ENCODE results near the gene BCDIN3D.
"Not testable (repeated sequence)": the region's sequence is repeated elsewhere in the genome, so short reads cannot be mapped to it uniquely, and the experiment has no call there.

The BCDIN3D gene

DNA sequence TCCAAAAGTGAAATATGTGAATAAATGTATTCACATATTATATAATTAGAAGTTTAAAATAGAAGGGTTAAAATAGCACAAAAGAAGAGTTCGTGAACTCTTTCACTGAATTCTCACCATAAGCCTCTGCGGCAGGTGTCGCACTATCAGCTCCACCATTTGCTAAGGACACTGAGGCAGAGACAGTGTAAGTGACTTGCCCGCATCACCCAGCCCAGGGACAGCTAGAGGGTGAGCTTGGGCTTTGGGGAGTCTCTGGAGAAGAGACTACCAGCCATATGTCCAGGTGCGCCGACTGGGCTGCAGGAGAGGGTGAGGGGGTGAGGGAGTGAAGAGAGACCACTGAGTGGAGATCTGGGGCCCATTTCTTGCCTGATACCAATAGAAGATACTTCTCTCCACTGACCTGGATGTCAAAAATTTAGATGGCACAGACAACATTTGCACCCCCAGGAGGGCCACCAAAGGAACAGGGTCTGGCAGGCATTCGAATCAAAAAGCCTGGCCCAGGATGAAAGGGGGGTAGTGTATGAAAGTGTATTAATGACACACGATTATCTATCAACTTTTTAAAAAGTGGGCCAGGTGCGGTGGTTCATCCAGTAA, 32.3 kb upstream of the BCDIN3D start:
- DNase-seq = no peak

DNA sequence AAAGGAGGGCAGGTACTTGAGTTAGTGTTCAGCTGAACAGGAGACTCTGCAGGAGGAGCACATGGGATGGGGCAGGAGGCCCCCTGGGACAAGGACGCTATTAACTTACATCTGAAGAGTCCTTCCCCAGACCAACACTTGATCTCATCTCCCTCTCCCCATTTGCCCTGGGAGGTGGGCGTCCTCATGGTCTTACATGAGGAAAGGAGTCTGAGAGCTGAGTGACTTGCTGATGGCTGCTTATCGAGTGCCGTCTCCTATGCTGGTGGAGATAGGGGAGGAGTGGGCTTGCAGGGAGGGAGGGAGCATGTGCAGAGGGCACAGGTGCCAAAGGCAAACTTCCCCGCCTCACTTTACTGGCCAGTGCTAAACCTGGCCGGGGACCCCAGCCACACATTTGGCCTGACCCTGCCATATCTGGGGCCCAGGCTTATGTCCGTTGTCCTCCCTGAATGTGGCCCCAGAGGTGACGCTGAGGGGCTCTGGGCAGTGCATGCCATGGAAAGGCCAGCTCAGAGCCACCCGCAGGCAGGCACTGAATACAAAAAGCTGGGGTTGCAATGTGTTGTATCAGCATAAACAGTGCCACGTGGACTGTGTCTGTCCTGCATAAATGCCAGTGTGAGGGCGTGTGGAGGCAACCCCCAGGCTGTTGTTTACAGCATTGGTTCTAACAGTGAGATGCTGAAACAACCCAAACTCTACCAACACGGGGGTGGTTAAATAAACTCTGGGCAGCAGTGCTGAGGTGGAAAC, 31.4 kb upstream of the BCDIN3D start:
- no peak for DNase-seq

DNA sequence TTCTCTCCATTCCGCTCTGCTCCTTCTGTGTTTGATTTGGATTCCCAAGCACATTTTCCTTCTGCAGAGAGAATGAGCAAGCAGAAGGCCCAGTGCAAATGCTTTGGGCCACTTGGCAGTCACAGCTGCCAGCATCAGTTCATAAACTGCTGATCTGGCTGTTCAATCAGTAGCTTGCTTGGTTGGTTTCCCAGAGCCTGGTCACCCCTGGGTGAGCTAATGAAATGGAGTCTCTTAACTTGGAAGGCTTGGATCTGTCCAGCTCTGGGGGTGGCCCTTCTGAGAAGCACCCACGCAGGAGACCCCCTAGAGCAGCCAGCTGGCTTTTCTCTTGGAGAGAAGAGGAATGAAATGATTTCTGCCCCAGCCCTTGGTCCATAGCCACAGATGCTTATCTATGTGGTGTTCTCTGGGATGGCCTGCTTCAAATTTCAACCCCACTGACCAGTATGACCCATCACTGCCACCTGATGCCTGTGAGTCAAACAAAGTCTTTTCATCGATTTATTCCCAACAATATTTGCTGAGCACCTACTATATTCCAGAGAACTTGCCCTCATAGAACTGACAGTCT, 30.5 kb upstream of the BCDIN3D start:
- no peak for DNase-seq

DNA sequence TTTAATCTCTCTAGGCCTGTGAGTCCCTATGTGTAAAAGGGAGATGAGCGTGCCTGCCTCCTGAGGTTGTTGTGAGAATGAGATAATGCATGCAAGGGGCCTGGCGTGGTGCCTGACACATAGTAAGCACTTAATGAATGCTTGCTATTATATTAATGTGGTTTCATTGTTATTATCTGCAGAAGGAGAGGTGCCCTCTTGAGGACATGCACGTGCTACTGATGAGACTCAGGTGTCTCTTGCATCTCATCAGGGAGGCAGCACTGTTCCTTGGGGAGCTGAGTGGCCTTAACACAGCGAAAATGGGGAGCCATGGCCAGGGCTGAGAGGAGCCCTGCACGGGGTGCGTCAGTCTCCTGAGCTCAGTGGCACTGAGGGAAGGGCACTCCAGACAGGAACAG, 29.9 kb upstream of the BCDIN3D start:
- peak; percentile 23 for DNase-seq

DNA sequence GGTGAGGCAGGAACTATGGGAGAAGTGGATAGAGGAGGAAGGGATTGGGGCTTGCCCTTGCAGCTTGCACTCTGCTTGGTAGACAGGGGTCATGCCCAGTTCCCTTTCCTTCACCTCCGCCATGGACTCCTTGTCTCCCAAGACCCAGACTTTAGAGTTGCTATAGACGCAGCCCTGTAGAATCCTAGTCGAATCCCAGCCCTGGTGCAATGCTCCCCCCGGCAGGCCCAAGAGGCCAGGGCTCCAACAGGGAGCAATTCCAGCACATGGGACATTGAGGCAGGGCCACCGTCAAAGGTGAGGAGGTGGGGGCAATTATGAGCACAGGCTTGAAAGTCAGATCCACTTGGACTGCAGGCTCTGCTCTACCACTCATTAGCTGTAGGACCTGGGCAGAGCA, 29.5 kb upstream of the BCDIN3D start:
- DNase-seq = no peak

DNA sequence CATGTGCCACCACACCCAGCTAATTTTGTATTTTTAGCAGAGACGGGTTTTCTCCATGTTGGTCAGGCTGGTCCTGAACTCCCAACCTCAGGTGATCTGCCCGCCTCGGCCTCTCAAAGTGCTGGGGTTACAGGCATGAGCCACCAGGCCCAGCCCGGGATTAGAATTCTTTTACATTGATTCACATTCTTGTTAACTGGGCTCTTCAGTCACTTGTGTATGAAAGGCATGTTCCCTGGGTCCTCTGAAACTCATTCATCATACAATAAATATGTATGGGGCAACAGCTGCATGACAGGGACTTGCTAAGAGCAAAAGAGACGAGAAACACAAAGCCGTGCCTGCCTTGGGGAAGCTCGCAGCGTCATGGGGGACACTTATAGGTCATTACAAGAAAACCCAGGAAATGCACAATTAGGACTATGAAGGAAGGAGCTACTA, 28.9 kb upstream of the BCDIN3D start:
- peak; percentile 58 for DNase-seq

DNA sequence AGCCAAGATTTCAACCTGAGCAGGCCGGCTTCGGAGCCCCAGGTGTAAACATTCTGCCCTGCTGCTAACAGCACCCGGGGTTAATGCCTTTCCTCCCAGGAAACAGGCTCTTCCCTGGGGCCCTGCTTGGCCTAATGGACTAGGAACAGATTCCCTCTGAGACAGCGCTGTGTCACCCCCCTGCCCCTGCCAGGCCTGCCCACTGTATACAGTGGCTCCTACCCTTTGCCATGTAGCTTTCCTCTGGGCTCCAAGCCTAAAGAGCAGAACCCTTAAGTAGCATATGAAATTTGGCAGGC, 28.3 kb upstream of the BCDIN3D start:
- no peak for DNase-seq

DNA sequence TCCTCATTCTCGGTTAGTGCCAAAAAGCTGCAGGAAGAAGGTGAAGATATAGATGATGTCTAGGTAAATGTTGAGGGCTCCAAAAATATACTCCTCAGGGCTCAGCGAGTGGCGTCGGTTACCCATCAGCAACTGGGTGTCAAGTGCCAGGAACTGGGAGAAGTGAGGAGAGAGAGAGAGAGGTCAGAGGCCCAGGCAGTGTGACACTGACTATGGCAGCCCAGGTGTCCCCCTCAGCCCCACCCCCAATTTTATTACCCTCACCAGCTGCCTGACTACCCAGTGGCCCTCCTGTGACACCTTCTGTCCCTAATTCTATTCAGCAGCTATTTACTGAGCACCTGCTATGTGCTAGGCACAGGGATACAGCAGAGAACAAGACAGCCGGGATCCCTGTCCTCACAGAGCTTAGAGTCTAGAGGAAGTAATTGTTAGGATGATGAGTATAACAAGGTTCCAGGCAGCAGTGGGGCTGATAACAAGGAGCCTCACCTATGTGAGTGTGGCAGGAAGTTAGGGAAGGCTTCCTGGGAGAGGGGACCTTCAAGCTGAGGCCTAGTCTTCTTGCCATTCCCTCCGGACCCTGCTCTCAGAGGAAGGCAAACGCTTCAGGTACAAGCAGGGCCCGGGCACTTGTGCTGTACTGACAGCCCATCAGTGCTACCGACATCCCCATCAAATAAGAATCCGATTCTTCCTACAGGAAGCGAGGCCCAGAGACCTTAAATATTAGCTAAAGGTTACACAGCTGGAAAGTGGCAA, 27.8 kb upstream of the BCDIN3D start:
- DNase-seq = no peak

DNA sequence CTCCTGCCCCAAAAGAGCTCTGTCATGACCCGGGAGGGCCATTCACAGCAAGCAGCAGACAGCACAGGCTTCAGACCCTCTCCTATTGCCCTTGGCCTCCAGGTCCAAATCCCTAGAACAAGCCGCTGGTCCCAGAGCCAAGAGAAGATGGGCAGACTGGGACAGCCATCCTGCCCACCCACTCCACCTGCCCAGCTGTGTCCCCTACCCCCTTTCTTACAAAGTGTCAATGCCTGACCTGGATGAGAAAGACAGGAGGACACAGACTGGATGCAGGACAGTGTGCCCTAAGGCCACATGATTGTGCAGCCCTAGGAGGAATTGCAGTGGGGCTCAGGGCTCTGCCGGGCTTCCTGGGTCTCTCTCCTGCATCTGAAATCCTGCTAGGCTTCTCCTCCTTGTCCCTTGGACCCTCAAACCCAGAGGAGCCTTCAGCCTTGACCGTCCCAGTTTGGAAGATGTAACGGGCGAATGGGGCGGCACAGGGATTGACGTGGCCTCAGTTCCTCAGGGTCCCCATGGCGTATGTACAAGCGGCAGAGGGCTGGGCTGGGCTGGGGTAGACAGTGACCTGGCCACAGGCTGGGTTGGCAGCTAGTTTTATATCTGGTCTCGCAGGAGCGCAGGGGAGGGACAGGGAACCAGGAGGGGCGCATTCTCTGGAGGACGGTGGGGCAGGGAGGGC, 27.1 kb upstream of the BCDIN3D start:
- no peak for DNase-seq

DNA sequence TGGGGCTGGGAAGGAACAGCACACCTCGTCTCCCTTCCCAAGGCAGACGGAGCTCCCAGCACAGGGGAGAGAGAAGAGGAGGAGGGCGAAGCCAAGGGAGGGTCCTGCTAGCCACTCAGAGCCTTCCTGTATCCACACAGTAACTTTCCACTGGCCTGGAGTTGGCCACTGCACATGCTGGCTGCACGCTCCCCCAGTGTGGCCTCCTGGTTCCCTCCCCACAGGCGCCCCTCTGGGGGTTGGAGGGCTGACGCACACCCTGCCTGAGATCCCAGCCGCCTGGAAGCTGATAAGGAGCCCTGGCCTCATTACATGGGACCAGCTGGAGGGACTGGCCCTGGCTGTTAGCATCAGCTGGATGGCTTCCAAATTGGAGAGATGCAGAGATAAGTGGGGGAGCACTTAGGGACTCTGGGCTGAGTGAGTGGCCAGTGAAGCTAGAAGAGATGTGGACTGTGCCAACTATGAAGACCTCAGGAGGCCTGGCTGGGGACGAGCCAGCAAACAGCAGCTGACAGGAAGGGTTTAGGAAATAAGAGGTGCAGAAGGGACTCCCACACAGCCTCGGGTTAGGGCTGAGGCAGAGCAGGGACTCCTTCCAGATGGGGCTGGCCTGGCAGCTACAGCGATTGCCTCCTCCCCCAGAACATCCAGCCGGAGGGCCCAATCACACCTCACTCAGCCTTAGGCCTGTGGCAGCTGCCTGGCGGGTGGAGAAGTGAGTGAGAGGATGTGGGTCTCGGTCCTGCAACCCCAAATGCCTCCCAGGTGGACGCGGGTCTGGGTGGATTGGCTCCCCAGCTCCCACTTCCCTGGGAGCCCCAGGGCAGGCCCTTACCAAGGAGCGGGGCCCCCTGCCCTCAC, 26.3 kb upstream of the BCDIN3D start:
- peak; percentile 92 for DNase-seq

DNA sequence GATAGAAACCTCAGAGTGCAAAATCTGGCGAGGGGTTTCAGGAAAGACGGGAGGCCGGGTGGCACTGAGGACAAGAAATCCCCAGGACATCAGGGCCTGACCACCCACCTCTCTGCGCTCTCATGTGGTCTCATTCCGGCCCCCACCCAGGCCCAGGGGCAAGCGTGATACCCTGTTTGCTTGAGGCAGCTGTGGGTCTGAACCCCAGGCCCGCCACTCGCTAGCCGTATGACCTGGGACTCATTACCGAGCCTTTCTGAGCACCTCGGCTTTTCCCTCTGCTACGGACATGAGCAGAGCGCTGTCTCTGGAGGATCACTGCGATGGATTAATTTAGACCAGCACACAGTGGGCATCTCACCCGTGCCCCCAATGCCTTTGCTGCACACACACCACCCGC, 25.5 kb upstream of the BCDIN3D start:
- DNase-seq = no peak

DNA sequence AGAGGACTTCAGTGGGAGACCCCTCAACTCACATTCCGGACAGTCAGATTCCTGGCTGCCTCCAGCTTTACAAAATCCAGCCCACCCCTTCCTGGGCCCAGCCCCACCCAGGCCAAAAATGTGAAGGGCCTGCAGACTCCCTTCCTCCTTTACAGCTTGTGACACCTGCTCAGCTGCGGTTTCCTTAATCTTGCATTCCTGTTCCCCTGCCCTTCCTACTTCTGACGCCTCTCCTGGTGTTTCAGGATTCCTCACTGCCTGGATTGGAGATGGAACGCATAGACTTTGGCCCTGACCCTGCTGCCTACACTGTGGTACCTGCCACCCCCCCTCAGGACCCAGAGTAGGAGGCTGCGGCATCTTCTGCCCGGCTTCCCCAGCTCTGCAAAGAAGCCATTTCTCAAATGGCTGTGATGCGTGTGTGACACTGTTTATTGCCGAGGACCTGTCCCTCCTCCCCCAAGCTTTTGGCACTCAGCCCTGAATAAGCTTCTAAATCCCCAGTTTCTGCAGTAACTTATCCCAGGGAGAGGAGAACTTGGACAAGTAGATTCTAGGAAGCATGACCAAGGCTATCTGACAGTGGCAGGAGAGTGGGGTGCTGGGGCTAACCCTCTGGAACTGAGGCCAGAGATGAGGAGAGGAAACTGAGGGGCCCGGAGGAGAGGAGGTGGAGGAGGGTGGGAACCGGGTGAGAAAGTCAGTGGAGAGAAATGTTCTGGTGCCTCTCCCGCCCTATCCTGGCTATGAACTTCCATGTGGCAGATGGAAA, 24.9 kb upstream of the BCDIN3D start:
- DNase-seq = peak; percentile 14

DNA sequence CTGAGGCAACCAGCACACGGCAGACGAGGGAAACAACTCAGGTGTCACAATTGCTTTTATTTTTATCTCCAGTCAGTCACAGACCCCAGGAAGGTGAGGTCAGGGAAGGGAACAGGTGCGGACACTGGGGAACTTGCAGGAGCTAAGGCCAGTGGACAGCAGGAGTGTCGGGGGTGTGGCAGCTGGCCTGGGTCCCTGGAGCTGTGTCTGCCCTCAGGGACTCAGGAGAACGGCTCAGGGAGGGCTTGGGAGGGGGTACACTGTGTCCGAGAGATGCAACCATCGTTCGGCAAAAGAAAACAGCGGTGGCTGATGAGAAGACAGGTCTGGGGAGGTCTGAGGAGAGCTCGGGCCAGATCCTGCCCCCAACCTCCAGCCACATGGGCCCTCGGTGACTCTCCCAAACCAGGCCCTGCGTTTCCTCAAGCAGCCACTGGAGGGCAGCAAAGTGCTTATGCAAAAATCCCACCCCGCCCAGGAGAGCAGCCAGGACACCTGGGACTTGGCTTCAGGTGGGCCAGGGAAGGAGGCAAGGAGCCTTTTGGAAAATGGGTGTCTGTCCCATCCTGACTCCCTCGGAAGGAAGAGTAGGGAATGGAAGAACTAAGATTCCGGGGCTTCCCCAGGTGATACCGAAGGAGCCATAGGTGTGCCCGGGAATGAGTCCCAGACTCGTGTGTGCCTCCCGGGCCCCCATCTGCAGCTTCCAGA, 24.1 kb upstream of the BCDIN3D start:
- DNase-seq = peak; percentile 52

DNA sequence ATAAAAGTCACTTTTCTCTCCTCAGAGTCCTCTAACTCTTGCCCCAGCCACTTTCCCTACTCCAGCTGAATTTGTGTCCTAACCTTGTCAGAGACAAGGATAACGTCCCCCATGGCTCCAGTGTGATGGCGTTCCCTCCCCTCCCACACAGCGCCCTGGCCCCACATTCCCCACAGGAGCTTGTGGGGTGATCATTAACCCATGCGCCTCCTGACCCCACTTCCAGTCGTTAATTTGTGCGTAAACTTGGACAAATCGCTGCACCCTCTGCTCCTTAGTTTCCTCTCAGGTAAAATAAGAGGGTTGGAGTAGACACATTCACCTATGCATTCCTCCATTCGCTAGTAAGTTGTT, 22.9 kb upstream of the BCDIN3D start:
- DNase-seq = no peak

DNA sequence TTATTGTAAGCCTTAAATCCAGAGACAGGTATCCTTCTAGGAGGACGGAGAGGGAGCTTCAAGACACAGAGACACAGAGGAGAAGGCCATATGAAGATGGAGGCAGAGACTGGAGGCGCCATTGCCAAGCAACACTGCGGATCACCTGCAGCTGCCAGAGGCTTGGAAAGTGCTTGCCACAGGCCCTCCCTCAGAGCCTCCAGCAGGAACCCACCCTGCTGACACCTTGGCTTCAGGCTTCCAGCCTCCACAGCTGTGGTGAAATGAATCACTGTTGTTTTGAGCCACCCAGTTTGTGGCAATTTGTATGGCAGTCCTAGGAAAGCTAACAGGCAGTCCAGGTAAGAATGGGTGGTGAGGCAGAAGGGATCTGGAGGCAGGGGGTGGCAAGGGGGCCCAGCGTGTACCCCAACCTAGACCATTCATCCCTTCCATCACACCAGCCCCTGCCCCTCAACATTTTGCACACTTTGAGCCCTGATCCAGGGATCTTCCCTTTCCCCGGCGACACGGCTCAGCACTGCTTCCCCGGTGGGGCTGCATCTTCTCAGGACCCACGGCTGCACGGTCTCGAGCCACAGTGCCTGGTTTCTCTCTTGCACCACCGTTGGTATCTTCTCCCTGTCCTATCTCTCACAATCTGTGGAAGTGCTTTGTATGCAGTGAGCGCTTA, 22.3 kb upstream of the BCDIN3D start:
- no peak for DNase-seq

DNA sequence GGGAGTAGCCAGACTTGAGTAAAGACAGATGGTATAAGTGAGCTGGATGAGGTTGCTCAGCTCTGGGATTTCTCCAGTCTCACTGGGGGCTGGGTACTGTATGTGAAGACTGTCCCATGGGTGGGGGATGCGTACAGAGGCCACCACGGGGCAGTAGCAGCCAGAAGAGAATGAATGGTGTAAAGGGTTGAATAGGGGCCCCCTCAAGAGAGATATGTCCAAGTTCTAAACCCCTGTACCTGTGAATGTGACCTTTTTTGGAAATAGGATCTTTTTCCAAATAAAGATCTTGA, 21.8 kb upstream of the BCDIN3D start:
- no peak for DNase-seq

DNA sequence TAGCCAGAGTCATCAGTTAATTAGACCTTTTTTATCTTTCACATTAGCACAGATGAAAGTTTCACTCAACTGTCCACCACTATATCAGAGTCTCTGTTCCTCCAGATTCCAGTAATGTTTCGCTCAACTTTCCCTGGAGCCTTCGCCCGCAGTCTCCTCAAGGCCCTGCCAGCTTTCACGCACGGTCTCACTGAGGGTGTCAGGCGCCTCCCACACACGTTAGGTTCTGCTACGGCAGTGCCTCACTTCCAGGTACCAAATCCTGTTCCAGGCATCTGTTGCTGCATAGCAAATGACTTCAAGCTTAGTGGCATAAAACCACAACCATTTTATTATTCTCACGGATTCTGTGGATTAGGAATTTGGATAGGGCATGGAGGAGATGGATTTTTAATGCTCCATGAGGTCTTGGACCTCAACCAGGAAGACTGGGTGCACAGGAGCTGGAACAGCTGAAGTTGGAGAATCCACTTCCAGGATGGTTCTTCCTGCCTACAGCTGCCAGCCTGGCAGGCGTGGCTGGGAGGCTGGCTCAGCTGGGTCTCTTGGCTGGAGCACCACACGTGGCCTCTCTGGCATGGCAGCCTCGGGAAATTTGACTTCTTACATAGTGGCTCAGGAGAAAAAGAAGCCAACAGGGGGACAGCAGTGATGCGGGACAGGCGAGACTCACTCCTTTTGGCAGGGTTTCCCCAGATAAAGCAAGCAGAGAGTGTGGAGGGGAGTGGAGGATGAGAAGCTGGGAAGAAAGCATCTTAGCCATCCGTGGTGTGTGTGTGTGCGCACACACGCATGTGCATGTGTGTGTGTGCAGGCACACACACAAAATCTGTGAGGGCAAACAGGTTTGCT, 21.3 kb upstream of the BCDIN3D start:
- no peak for DNase-seq

DNA sequence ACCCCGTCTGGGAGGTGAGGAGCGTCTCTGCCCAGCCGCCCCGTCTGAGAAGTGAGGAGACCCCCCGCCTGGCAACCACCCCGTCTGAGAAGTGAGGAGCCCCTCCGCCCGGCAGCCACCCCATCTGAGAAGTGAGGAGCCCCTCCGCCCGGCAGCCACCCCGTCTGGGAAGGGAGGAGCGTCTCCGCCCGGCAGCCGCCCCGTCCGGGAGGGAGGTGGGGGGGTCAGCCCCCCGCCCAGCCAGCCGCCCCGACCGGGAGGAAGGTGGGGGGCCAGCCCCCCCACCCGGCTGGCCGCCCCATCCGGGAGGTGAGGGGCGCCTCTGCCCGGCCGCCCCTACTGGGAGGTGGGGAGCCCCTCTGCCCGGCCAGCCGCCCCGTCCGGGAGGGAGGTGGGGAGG, 18.0 kb upstream of the BCDIN3D start:
- DNase-seq = not testable (repeated sequence)

DNA sequence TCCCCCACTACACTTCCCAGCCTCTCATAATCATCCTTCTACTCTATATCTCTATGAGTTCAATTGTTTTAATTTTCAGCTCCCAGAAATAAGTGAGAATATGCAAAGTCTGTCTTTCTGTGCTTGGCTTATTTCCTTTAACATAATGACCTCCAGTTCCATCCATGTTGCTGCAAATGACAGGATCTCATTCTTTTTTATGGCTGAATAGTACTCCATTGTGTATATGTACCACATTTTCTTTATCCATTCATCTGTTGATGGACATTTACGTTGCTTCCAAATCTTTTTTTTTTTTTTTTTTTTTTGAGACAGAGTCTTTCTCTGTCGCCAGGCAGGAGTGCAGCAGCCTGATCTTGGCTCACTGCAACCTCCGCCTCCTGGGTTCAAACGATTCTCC, 13.0 kb upstream of the BCDIN3D start:
- DNase-seq = not testable (repeated sequence)

DNA sequence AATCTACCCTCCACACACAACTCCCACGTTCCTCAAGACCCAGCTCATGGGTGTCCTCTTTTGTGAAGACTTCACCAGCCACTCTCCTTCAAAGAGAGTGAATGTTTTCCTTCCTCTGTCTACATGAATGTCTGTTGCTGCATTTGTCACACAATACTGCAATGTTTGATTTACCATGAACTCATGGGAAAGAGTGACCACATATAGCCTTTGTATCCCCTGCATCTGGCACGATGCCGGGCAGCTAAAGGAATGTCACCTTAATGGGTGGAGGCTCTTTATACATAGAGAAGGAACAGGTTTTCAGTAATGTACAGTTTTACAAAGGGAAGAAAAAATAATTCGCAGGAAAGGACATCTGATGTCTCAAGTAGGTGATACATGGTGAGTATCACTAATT, 12.1 kb upstream of the BCDIN3D start:
- DNase-seq = no peak

Measured in fibroblast of skin of right quadriceps (primary cell).